H9 (cell line): ENCODE data around the gene ERVK3-1. TPM values are rescaled to one million over a fixed set of nuclear protein-coding genes. Genes with fewer than 3 reads are reported as not detected.

Experiments used
- DNase-seq: peaks from one replicate; pipeline ENCODE4 v3.0.0-alpha.2; 2017
- H2AFZ ChIP-seq: one replicate; pipeline ENCODE4 v1.6.1; 2013; ENCODE audit warnings: mild to moderate bottlenecking, low read length, control low read depth, moderate library complexity
- H2AK5ac ChIP-seq: 2 replicates; pipeline ENCODE4 v1.6.1; 2013; ENCODE audit warnings: low read length, control low read depth, mixed read lengths; ENCODE audit not compliant: insufficient read length
- H2BK120ac ChIP-seq: one replicate; pipeline ENCODE4 v1.6.1; 2013; ENCODE audit warnings: low read depth, mild to moderate bottlenecking, low read length, control low read depth, inconsistent platforms; ENCODE audit not compliant: poor library complexity, severe bottlenecking
- H2BK12ac ChIP-seq: 2 replicates; pipeline ENCODE4 v1.6.1; 2013; ENCODE audit warnings: low read length, control low read depth, mixed read lengths, low read depth; ENCODE audit not compliant: insufficient read length
- H2BK15ac ChIP-seq: 2 replicates; pipeline ENCODE4 v1.6.1; 2013; ENCODE audit warnings: low read depth, low read length, control low read depth
- H2BK20ac ChIP-seq: one replicate; pipeline ENCODE4 v1.6.1; 2013; ENCODE audit warnings: low read depth, mild to moderate bottlenecking, low read length, control low read depth, inconsistent platforms; ENCODE audit not compliant: poor library complexity, severe bottlenecking
- H2BK5ac ChIP-seq: 2 replicates; pipeline ENCODE4 v1.6.1; 2013; ENCODE audit warnings: low read length, control low read depth, mixed read lengths; ENCODE audit not compliant: insufficient read length
- H3K14ac ChIP-seq: 2 replicates; pipeline ENCODE4 v1.6.1; 2013; ENCODE audit warnings: low read length, control low read depth; ENCODE audit not compliant: insufficient read depth
- H3K18ac ChIP-seq: 2 replicates; pipeline ENCODE4 v1.6.1; 2013; ENCODE audit warnings: low read depth, mild to moderate bottlenecking, mixed read lengths, low read length, control low read depth; ENCODE audit not compliant: insufficient read length
- H3K23ac ChIP-seq: 2 replicates; pipeline ENCODE4 v1.6.1; 2013; ENCODE audit warnings: low read length, control low read depth, mixed read lengths, low read depth; ENCODE audit not compliant: insufficient read length
- H3K23me2 ChIP-seq: 2 replicates; pipeline ENCODE4 v1.6.1; 2013; ENCODE audit warnings: low read depth, mild to moderate bottlenecking, mixed read lengths, low read length, control low read depth; ENCODE audit not compliant: insufficient read length, poor library complexity, severe bottlenecking
- H3K27ac ChIP-seq: 2 replicates; pipeline ENCODE4 v1.5.1; 2013; ENCODE audit warnings: low read length, control low read depth, mixed read lengths, low read depth; ENCODE audit not compliant: insufficient read length
- H3K27me3 ChIP-seq: 2 replicates; pipeline ENCODE4 v1.6.1; 2013; ENCODE audit warnings: low read length, control low read depth, inconsistent platforms; ENCODE audit not compliant: insufficient read depth
- H3K4ac ChIP-seq: 2 replicates; pipeline ENCODE4 v1.6.1; 2013; ENCODE audit warnings: low read depth, mild to moderate bottlenecking, control low read depth, inconsistent platforms, low read length, moderate library complexity
- H3K4me1 ChIP-seq: 2 replicates; pipeline ENCODE4 v1.6.1; 2013; ENCODE audit warnings: low read length, control low read depth, inconsistent platforms; ENCODE audit not compliant: insufficient read depth
- H3K4me2 ChIP-seq: 2 replicates; pipeline ENCODE4 v1.6.1; 2013; ENCODE audit warnings: low read length, control low read depth, mixed read lengths; ENCODE audit not compliant: insufficient read length, insufficient read depth
- H3K56ac ChIP-seq: 2 replicates; pipeline ENCODE4 v1.6.1; 2013; ENCODE audit warnings: low read depth, mild to moderate bottlenecking, mixed read lengths, low read length, control low read depth; ENCODE audit not compliant: insufficient read length
- H3K79me1 ChIP-seq: 2 replicates; pipeline ENCODE4 v1.6.1; 2013; ENCODE audit warnings: low read depth, mild to moderate bottlenecking, moderate library complexity, low read length, control low read depth, inconsistent platforms; ENCODE audit not compliant: insufficient read depth, poor library complexity, severe bottlenecking
- H3K79me2 ChIP-seq: 2 replicates; pipeline ENCODE4 v1.6.1; 2013; ENCODE audit warnings: low read length, control low read depth, inconsistent platforms; ENCODE audit not compliant: insufficient read depth
- H3K9ac ChIP-seq: 2 replicates; pipeline ENCODE4 v1.6.1; 2013; ENCODE audit warnings: low read length, control low read depth, mixed read lengths; ENCODE audit not compliant: insufficient read length; ENCODE audit errors: extremely low read depth
- H3K9me3 ChIP-seq: one replicate; pipeline ENCODE4 v1.6.1; 2013; ENCODE audit warnings: low read depth, low read length, inconsistent platforms; ENCODE audit not compliant: control insufficient read depth
- H3T11ph ChIP-seq: one replicate; pipeline ENCODE4 v1.6.1; 2013; ENCODE audit warnings: mild to moderate bottlenecking, low read length, control low read depth, inconsistent platforms
- H4K20me1 ChIP-seq: one replicate; pipeline ENCODE4 v1.6.1; 2013; ENCODE audit not compliant: control insufficient read depth, insufficient read length, insufficient read depth
- H4K5ac ChIP-seq: 2 replicates; pipeline ENCODE4 v1.6.1; 2013; ENCODE audit warnings: low read depth, mild to moderate bottlenecking, mixed read lengths, low read length, control low read depth; ENCODE audit not compliant: insufficient read length
- H4K8ac ChIP-seq: replicated peaks from 2 replicates; pipeline ENCODE4 v1.6.1; 2013; ENCODE audit warnings: low read length, control low read depth, mixed read lengths, low read depth; ENCODE audit not compliant: insufficient read length
- H4K91ac ChIP-seq: 2 replicates; pipeline ENCODE4 v1.6.1; 2013; ENCODE audit warnings: low read depth, mild to moderate bottlenecking, moderate library complexity, mixed read lengths, low read length, control low read depth; ENCODE audit not compliant: insufficient read length
- H3K27ac Mint-ChIP-seq, 3 experiments: 2 replicates in 2 of 3; 3 replicates in 1 of 3; pipeline ENCODE4 v1.8.0; 2020 to 2021; ENCODE audit warnings: mixed read lengths in 3 of 3, mild to moderate bottlenecking in 1 of 3, moderate library complexity in 1 of 3
- H3K27me3 Mint-ChIP-seq: 2 replicates; pipeline ENCODE4 v1.8.0; 2021; ENCODE audit warnings: low read depth, mild to moderate bottlenecking, moderate library complexity, mixed read lengths
- H3K36me3 Mint-ChIP-seq, 3 experiments: 2 replicates in 2 of 3; 3 replicates in 1 of 3; pipeline ENCODE4 v1.8.0; 2020 to 2021; ENCODE audit warnings: low read depth in 3 of 3, mixed read lengths in 3 of 3; ENCODE audit not compliant: insufficient read depth in 1 of 3
- H3K4me1 Mint-ChIP-seq, 2 experiments: 2 replicates each; pipeline ENCODE4 v1.8.0; 2020; ENCODE audit warnings: mixed read lengths in 2 of 2
- H3K4me3 Mint-ChIP-seq, 2 experiments: 2 replicates in 1 of 2; 3 replicates in 1 of 2; pipeline ENCODE4 v1.8.0; 2020 to 2021; ENCODE audit warnings: mild to moderate bottlenecking in 2 of 2, mixed read lengths in 2 of 2, moderate library complexity in 1 of 2
- H3K9me3 Mint-ChIP-seq, 2 experiments: 2 replicates in 1 of 2; 3 replicates in 1 of 2; pipeline ENCODE4 v1.8.0; 2020; ENCODE audit warnings: mild to moderate bottlenecking in 2 of 2, mixed read lengths in 2 of 2, moderate library complexity in 1 of 2
- CTCF ChIP-seq: fragments of 200-600 bp; sonication (generic); conservative IDR thresholded peaks from 3 replicates; pipeline ENCODE4 v1.8.0; 2021; ENCODE audit warnings: antibody characterized with exemption, mild to moderate bottlenecking
- WGBS: extraction: QIAGEN DNeasy Blood & Tissue Kit; methylation state at CpG from one replicate; pipeline ENCODE4 v1.1.7; 2013; ENCODE audit warnings: missing lambda C conversion rate, low lambda C conversion rate, mixed read lengths; ENCODE audit not compliant: insufficient read length; ENCODE audit errors: extremely low coverage; 5-methylcytosine and 5-hydroxymethylcytosine counted together
- total RNA-seq: library from RNA; stranded (reverse); gene quantifications from 2 replicates; pipeline ENCODE4 v1.2.1, GENCODE V29; 2021

Gene ERVK3-1
- total RNA-seq, 1 experiment from 2014 or later: 43.7 TPM

GRCh38 chr19:58332697-58333096 lies 27.5 kb downstream of the ERVK3-1 start:
- DNase-seq: no peak
- Histone ChIP-seq H2BK15ac (no peak overlapping the region), H4K20me1 (no peaks in the 10 kb centered on the region), H4K91ac (no peak overlapping the region), H3K4ac (no peak overlapping the region), H3K14ac (no peak overlapping the region), H3K23ac (no peak overlapping the region), H3T11ph (no peak overlapping the region), H3K4me2 (no peak overlapping the region), H3K4me1 (no peaks in the 10 kb centered on the region), H4K8ac (no peak overlapping the region), H2BK120ac (no peak overlapping the region), H3K9me3 (no peaks in the 10 kb centered on the region), H3K79me2 (no peaks in the 10 kb centered on the region), H2BK20ac (no peak overlapping the region), H3K9ac (no peak overlapping the region), H2AFZ (no peak overlapping the region), H2BK12ac (no peak overlapping the region), H3K23me2 (no peaks in the 10 kb centered on the region), H3K27me3 (no peaks in the 10 kb centered on the region), H3K18ac (no peak overlapping the region), H2BK5ac (no peak overlapping the region), H3K79me1 (no peaks in the 10 kb centered on the region), H3K27ac (no peak overlapping the region), H4K5ac (no peak overlapping the region), H3K56ac (no peak overlapping the region), H2AK5ac (no peak overlapping the region)
- Mint-ChIP-seq H3K4me3 (no peak overlapping the region; a peak in 1 of 5 replicates), H3K27me3 (no peaks in the 10 kb centered on the region), H3K36me3 (peaks cover 0 to 8% (median 6%) of the 10 kb centered on the region in 3 experiments; a peak in 4 of 7 replicates), H3K4me1 (peaks cover 4 to 5% of the 10 kb centered on the region in 2 experiments; a peak in 3 of 4 replicates), H3K27ac (no peak overlapping the region), H3K9me3 (no peaks in the 10 kb centered on the region)
- no CpG with 5 or more reads among the region's 1 CpG for WGBS
- TF ChIP-seq CTCF: no peak
